GM19452 (cell line): ENCODE results near the gene GALNT17.
"Not testable (repeated sequence)": the region's sequence is repeated elsewhere in the genome, so short reads cannot be mapped to it uniquely, and the experiment has no call there.

Source experiments
- ATAC-seq: cut with Tn5 transposase; IDR thresholded peaks from one replicate; pipeline ENCODE4 v1.9.1; 2021; ENCODE audit not compliant: unreplicated experiment

Gene GALNT17

GRCh38 chr7:71541707-71542353 is 409.9 kb downstream of the GALNT17 start:
- no peak for ATAC-seq

GRCh38 chr7:71543396-71543795 is 411.5 kb downstream of the GALNT17 start:
- ATAC-seq, result no peak

DNA sequence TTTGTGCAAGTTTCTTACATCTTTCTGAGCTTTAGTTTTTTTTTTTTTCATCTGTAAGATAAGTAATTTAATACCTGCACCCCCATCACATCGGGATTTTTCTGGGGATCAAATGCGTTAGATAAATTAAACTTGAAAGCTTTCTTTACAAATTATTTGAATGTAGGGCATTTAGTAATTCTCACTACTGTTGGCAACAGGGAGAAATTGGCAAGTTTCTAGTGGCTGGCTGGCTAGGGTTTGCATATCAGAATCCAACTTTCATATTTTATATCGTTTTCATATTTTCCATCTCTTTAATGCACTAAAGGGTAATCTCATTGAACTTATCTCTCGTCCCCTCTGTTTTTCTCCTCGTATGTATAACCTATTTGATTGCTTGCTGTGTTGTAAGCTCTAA is 412.9 kb downstream of the GALNT17 start:
- no peak for ATAC-seq

- ATAC-seq, result no peak
Observed at GRCh38 chr7:71547426-71547825, 415.5 kb downstream of the GALNT17 start.

DNA sequence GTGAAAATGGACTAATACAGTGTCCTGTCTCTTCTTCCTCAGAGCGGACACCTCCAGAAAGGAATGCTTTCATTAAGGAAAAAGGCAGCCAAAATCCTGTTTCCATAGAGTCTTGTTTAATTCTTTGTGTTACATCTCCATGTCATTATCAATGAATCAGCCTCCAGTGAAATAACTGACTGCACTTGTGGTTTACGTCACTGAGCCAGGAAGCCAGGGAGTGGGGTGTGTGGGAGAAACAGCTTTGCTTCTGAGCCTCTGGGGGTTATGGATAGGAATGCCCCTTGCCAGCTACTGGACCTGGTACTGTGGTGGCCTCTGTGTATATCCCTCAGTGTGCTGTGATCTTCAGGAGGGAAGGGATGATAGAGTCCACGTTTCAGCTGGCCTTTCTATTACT is 416.8 kb downstream of the GALNT17 start:
- ATAC-seq, result no peak

DNA sequence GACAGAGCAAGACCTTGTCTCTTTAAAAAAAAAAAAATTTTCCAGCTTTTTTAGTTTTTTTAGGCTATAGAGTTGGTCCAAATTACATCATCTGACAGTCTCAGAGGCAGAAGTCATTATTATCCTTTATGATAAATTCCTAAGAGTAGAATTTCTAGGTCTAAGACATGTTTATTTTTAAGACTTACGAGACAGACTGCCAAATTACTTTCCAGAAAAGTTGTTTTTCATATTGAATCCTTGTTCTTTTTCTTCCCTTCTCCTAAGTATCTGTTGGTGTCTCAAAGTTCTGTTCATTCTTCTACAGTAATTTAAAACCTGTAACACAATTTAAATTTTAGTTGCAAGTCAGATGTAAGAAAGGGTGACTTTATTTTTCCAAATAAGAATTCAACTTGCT is 421.4 kb downstream of the GALNT17 start:
- no peak for ATAC-seq

DNA sequence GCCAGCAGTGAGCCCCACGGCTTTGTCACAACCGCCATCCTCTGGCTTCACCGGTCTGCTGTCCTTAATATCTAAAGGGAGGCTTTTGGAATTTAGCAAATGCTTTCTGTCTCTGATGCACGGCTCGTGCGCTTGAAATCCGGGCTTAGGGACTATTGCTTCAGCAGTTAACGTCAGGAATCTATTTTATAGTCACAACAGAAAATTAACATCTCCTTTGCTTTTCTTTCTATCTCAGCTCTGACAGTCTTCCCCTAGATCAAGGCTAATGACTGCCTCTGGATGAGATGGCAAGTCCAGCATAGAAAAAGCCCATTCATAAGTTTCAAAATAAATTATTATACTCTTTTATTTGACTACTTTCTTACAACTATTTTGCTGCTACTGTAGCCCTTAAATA is 423.8 kb downstream of the GALNT17 start:
- ATAC-seq, result no peak

- no peak for ATAC-seq
Observed at GRCh38 chr7:71558806-71559613, 427.1 kb downstream of the GALNT17 start.

- no peak for ATAC-seq
Observed at GRCh38 chr7:71560354-71560995, 428.5 kb downstream of the GALNT17 start.

DNA sequence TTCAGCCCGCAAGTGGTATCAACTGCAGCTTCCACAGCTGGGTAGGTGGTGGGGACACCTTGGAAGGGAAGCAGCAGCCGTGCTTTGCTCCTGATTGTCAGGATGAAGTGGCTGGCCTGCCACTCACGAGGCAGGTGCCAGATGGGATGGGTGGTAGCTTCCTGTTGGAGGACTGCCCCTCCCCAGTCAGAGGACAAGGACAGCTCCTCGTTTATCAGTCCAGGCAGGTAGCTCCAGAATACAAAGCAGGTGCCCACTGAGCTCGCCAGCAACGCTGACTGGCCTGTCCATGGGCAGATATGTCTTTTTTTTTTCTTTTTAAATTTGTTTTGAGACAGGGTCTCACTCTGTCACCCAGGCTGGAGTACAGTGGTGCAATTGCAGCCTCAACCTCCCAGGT is 431.3 kb downstream of the GALNT17 start:
- ATAC-seq, result no peak

DNA sequence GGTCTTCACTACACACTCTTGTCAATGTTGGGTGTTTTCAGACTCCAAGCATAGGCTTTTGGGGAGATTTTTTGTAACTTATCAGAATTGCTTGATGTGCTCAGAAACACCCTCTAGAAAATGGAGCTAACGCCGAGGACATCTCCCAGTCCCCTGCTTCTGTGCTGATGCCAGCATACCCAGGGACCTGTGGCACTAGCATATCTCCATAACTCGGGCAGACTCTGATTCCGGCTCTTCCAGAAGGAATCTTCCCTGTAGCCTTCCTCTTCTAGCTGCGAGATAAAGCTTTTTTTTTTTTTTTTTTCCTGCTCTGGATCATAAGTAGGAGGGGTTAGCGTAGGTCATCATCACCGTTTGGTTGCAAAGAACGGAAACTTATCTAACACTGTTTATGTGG is 434.4 kb downstream of the GALNT17 start:
- no peak for ATAC-seq

DNA sequence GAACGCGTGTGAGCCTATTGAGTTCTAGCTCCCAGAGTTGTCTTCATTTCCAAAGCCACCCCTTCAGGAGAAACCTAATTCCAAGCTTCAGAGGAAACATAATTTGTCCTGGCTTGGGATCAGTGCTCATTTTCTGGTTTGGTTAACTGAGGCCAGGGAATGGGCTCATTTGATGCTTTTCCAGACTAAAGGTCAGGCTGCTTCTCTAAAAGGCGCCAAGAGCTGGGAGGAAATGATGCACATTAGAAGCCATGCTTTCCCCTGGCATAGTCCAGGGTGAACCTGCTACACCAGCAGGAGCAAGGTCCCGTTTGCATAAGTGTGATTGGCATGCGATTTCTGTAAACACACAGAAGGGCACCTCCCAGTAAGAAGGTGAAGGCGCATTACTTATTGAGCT is 435.0 kb downstream of the GALNT17 start:
- no peak for ATAC-seq

- ATAC-seq, result no peak
Observed at GRCh38 chr7:71574153-71574860, 442.4 kb downstream of the GALNT17 start.

DNA sequence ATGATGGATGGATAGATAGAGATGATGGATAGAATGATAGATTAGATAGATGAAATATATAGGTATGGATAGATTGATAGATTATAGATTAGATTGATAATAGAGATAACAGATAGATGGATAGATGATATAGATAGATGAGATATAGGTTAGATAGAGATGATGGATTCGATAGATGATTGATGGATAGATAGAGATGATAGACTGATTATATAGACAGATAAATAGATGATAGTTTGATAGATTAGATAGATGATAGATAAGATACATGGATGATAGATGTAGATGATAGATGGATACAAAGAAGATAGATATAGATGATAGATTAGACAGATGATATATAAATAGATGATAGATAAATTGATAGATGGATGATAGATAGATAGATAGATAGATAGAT is 448.1 kb downstream of the GALNT17 start:
- ATAC-seq, result no peak

- no peak for ATAC-seq
Observed at GRCh38 chr7:71584256-71584655, 452.3 kb downstream of the GALNT17 start.

DNA sequence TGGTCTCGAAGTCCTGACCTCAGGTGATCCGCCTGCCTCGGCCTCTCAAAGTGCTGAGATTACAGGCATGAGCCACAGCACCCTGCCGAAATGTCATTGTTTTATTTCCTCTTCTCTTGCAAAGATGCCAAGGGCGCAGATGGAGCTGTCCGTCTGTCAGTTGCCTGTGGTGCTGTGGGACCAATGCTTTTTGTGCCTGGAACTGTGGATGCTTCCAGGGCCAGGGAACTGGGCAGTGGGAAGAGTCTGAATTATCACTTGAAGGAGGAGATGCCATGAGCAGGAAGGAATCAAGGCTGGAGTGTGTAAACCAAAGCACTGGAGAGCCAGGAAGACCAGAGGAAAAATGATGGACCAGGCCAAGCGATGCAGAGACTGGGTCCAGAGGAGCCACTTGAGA is 459.9 kb downstream of the GALNT17 start:
- no peak for ATAC-seq

GRCh38 chr7:71592388-71592787 is 460.4 kb downstream of the GALNT17 start:
- not testable (repeated sequence) for ATAC-seq

DNA sequence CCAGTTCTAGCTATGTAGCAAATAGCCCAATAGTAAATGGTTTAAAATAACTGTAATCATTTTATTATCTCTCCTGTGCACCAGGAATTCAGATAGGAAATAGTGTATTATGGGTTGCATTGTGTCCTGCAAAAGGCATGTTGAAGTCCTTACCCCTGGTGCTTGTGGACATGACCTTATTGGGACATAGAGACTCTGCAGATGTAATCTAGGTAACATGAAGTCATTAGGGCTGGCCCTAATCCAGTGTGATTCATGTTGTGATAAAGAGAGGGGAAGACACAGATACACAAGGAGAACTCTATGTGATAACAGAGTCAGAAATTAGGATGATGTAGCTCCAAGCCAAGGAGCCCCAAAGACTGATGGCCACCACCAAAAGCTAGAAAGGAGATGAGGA is 462.8 kb downstream of the GALNT17 start:
- ATAC-seq, result no peak

- no peak for ATAC-seq
Observed at GRCh38 chr7:71595176-71595575, 463.2 kb downstream of the GALNT17 start.

DNA sequence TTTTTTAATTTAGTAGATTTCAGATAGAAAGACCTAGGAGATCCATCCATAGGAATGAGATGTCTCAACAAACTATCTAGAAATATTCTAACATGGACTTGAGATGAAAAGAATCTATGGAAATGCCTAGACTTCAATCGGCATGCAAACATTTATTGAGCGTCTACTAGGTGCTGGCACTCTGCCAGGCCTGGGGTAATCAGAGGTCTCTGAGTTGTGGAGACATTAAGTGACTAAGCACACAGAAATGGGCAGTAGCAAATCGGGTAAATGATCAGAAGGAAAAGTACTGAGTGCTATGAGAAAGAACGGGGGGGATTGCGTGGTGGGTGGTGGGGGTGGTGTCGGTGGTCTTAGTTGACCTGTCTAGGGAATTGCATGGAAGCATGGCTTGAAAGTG is 466.6 kb downstream of the GALNT17 start:
- no peak for ATAC-seq

DNA sequence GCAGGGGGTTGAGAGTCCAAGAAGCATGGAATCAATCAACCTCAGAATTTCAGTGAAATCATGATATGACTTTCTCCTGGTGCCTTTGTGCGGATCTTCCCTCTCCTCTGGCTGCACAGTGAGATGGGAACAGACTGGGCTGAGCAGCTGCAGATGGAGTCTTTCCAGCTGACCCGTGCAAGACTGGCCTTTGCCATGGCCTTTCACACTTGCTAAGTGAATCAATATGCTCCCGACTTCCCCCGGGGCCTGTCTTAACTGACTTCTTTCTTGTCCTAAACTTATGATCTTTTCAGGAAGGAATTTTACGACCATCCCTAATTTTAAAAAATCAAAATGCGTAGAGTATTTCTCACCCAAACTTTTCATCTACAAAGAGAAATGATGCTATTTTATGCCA is 469.9 kb downstream of the GALNT17 start:
- ATAC-seq, result no peak
